Measurements from ENCODE around the gene HEATR5A. TPM values are rescaled to one million over a fixed set of nuclear protein-coding genes. Genes with fewer than 3 reads are reported as not detected.
"Not testable (repeated sequence)": the region's sequence is repeated elsewhere in the genome, so short reads cannot be mapped to it uniquely, and the experiment has no call there.

Gene HEATR5A
- polyA plus RNA-seq, 3 donors: 13.1 to 21.0 (median 16.8) TPM

DNA sequence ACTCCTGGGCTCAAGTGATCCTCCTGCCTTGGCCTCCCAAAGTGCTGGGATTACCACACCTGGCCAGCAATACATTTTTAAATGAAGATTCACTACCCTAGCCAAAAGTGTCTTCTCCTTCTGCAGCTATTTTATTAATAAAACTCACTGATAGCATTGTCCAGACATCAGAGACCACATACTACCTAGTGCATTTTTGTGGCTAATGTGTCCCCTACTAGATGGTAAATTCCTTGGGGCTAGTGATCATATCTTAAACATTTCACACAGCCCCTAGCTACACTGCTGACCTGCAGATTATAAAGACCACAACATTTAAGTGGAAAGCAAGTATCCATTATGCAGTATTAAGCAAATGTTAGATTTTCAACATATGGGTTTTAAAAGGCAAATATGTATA is 19.9 kb upstream of the HEATR5A start:
- Mint-ChIP-seq H3K4me3 (no peak overlapping the region), H3K9me3 (peaks cover 0 to 7% (median 4%) of the 10 kb centered on the region in 7 donors), H3K36me3 (peaks cover 0 to 10% of the 10 kb centered on the region in 2 donors), H3K27ac (no peak overlapping the region), H3K27me3 (ENCODE audit: low read depth in 3 of 3) (no peaks in the 10 kb centered on the region), H3K4me1 (peaks cover 5% of the 10 kb centered on the region)
- no peaks in the 10 kb centered on the region for H4K20me1 ChIP-seq (ENCODE audit: insufficient read depth, low read length)
- H3K27me3 ChIP-seq (ENCODE audit: control insufficient read depth in 2 of 2, insufficient read depth in 2 of 2, low read length in 2 of 2): no peaks in the 10 kb centered on the region
- H3K9ac ChIP-seq (ENCODE audit: insufficient read depth, low read length, poor library complexity, severe bottlenecking): no peak overlapping the region
- H3K4me2 ChIP-seq (replicated peaks; ENCODE audit: extremely low read depth, low read length, poor library complexity, severe bottlenecking): no peak overlapping the region
- TF ChIP-seq, protein P1, sequence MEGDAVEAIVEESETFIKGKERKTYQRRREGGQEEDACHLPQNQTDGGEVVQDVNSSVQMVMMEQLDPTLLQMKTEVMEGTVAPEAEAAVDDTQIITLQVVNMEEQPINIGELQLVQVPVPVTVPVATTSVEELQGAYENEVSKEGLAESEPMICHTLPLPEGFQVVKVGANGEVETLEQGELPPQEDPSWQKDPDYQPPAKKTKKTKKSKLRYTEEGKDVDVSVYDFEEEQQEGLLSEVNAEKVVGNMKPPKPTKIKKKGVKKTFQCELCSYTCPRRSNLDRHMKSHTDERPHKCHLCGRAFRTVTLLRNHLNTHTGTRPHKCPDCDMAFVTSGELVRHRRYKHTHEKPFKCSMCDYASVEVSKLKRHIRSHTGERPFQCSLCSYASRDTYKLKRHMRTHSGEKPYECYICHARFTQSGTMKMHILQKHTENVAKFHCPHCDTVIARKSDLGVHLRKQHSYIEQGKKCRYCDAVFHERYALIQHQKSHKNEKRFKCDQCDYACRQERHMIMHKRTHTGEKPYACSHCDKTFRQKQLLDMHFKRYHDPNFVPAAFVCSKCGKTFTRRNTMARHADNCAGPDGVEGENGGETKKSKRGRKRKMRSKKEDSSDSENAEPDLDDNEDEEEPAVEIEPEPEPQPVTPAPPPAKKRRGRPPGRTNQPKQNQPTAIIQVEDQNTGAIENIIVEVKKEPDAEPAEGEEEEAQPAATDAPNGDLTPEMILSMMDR (IDR thresholded peaks at IDR 0.05): no peak
- no peak overlapping the region for H2AFZ ChIP-seq (ENCODE audit: insufficient read depth, low read depth, low read length, poor library complexity, severe bottlenecking)
- H3K9me3 ChIP-seq (replicated peaks in 1 of 2; ENCODE audit: control insufficient read depth in 1 of 2, insufficient read depth in 1 of 2, low read length in 2 of 2): no peaks in the 10 kb centered on the region
- no peak overlapping the region for H3K4me3 ChIP-seq (replicated peaks in 1 of 3; ENCODE audit: low read depth in 2 of 3, low read length in 3 of 3)
- no peaks in the 10 kb centered on the region for H3K36me3 ChIP-seq (replicated peaks in 1 of 2; ENCODE audit: control insufficient read depth in 1 of 2, insufficient read depth in 2 of 2, low read length in 2 of 2)
- intact Hi-C loops (cut with micrococcal nuclease): no loop called here
- H3K79me2 ChIP-seq (ENCODE audit: insufficient read depth, low read length): no peaks in the 10 kb centered on the region
- no peaks in the 10 kb centered on the region for H3K4me1 ChIP-seq (ENCODE audit: control insufficient read depth in 1 of 2, insufficient read depth in 2 of 2, low read length in 2 of 2)
- no peak for DNase-seq
- H3K27ac ChIP-seq (ENCODE audit: low read depth in 1 of 2, low read length in 2 of 2): no peak overlapping the region

DNA sequence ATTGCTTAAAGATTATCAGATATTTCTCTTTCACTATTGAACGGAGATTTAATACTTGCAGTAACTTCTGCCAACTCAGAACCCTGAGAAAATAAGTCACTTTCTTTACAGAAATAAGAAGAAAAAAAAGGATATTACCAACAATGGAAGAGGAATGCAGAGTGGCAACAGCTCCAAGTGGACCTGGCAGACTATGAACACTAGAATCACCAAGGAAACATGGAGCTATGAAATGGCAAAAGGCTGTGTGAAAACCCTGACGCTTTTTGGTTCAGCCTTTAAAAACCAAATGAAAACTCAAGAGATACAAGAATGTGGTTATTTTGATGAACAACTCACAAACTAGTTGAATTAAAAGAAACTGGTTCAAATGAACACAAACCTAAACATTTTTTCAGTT is 19.2 kb upstream of the HEATR5A start:
- no peak overlapping the region for H3K4me2 ChIP-seq (replicated peaks; ENCODE audit: extremely low read depth, low read length, poor library complexity, severe bottlenecking)
- H3K9me3 ChIP-seq (replicated peaks in 1 of 2; ENCODE audit: control insufficient read depth in 1 of 2, insufficient read depth in 1 of 2, low read length in 2 of 2): no peaks in the 10 kb centered on the region
- no peak overlapping the region for H3K4me3 ChIP-seq (replicated peaks in 1 of 3; ENCODE audit: low read depth in 2 of 3, low read length in 3 of 3)
- no peak overlapping the region for H3K9ac ChIP-seq (ENCODE audit: insufficient read depth, low read length, poor library complexity, severe bottlenecking)
- TF ChIP-seq, protein P1 (IDR thresholded peaks at IDR 0.05): no peak
- H3K27me3 ChIP-seq (ENCODE audit: control insufficient read depth in 2 of 2, insufficient read depth in 2 of 2, low read length in 2 of 2): no peaks in the 10 kb centered on the region
- no peaks in the 10 kb centered on the region for H3K79me2 ChIP-seq (ENCODE audit: insufficient read depth, low read length)
- Mint-ChIP-seq H3K36me3 (peaks cover 0 to 10% of the 10 kb centered on the region in 2 donors), H3K27me3 (ENCODE audit: low read depth in 3 of 3) (no peaks in the 10 kb centered on the region), H3K27ac (no peak overlapping the region), H3K4me1 (peaks cover 5% of the 10 kb centered on the region), H3K4me3 (no peak overlapping the region), H3K9me3 (peaks cover 0 to 7% (median 4%) of the 10 kb centered on the region in 7 donors)
- no peak overlapping the region for H2AFZ ChIP-seq (ENCODE audit: insufficient read depth, low read depth, low read length, poor library complexity, severe bottlenecking)
- WGBS (ENCODE audit: insufficient coverage): no CpG with 5 or more reads among the region's 2 CpGs
- intact Hi-C loops (cut with micrococcal nuclease): no loop called here
- no peaks in the 10 kb centered on the region for H3K4me1 ChIP-seq (ENCODE audit: control insufficient read depth in 1 of 2, insufficient read depth in 2 of 2, low read length in 2 of 2)
- H3K36me3 ChIP-seq (replicated peaks in 1 of 2; ENCODE audit: control insufficient read depth in 1 of 2, insufficient read depth in 2 of 2, low read length in 2 of 2): no peaks in the 10 kb centered on the region
- H4K20me1 ChIP-seq (ENCODE audit: insufficient read depth, low read length): no peaks in the 10 kb centered on the region
- DNase-seq: no peak
- no peak overlapping the region for H3K27ac ChIP-seq (ENCODE audit: low read depth in 1 of 2, low read length in 2 of 2)

DNA sequence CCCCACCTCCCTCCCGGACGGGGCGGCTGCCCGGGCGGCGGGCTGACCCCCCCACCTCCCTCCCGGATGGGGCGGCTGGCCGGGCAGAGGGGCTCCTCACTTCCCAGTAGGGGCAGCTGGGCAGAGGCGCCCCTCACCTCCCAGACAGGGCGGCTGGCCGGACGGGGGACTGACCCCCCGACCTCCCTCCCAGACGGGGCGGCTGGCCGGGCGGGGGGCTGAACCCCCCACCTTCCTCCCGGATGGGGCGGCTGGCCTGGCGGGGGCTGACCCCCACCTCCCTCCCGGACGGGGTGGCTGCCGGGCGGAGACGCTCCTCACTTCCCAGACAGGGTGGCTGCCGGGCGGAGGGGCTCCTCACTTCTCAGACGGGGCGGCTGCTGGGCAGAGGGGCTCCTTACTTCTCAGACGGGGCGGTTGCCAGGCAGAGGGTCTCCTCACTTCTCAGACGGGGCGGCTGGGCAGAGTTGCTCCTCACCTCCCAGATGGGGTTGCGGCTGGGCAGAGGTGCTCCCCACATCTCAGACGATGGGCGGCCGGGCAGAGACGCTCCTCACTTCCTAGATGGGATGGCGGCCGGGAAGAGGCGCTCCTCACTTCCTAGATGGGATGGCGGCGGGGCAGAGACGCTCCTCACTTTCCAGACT is 16.8 kb upstream of the HEATR5A start:
- H3K4me1 Mint-ChIP-seq; H3K79me2 ChIP-seq (ENCODE audit: insufficient read depth, low read length); H3K27me3 Mint-ChIP-seq (ENCODE audit: low read depth in 3 of 3); H3K4me2 ChIP-seq (replicated peaks; ENCODE audit: extremely low read depth, low read length, poor library complexity, severe bottlenecking); H2AFZ ChIP-seq (ENCODE audit: insufficient read depth, low read depth, low read length, poor library complexity, severe bottlenecking); intact Hi-C loops (cut with micrococcal nuclease); H4K20me1 ChIP-seq (ENCODE audit: insufficient read depth, low read length); H3K9me3 Mint-ChIP-seq; H3K36me3 ChIP-seq (replicated peaks in 1 of 2; ENCODE audit: control insufficient read depth in 1 of 2, insufficient read depth in 2 of 2, low read length in 2 of 2); H3K4me3 ChIP-seq (replicated peaks in 1 of 3; ENCODE audit: low read depth in 2 of 3, low read length in 3 of 3); H3K27ac ChIP-seq (ENCODE audit: low read depth in 1 of 2, low read length in 2 of 2); H3K27ac Mint-ChIP-seq; H3K9me3 ChIP-seq (replicated peaks in 1 of 2; ENCODE audit: control insufficient read depth in 1 of 2, insufficient read depth in 1 of 2, low read length in 2 of 2); DNase-seq; H3K4me1 ChIP-seq (ENCODE audit: control insufficient read depth in 1 of 2, insufficient read depth in 2 of 2, low read length in 2 of 2); H3K9ac ChIP-seq (ENCODE audit: insufficient read depth, low read length, poor library complexity, severe bottlenecking); H3K27me3 ChIP-seq (ENCODE audit: control insufficient read depth in 2 of 2, insufficient read depth in 2 of 2, low read length in 2 of 2); H3K4me3 Mint-ChIP-seq; H3K36me3 Mint-ChIP-seq: not testable (repeated sequence)
- 94% methylated on average over 6 of the region's 45 CpGs for WGBS (ENCODE audit: insufficient coverage)

All from CD14-positive monocyte (primary cell).